GM12874 (cell line): ENCODE data around the gene B3GALT4.

ENCODE experiments used
- TF ChIP-seq, protein P1 (sequence below): IDR thresholded peaks from 2 replicates; pipeline ENCODE4 v1.5.1; 2011; ENCODE audit warnings: low read depth, mild to moderate bottlenecking, control low read depth, low read length, moderate library complexity; ENCODE audit not compliant: insufficient read depth

B3GALT4 gene

GRCh38 chr6:33316603-33317418, 39.9 kb downstream of the B3GALT4 start:
- TF ChIP-seq, protein P1, sequence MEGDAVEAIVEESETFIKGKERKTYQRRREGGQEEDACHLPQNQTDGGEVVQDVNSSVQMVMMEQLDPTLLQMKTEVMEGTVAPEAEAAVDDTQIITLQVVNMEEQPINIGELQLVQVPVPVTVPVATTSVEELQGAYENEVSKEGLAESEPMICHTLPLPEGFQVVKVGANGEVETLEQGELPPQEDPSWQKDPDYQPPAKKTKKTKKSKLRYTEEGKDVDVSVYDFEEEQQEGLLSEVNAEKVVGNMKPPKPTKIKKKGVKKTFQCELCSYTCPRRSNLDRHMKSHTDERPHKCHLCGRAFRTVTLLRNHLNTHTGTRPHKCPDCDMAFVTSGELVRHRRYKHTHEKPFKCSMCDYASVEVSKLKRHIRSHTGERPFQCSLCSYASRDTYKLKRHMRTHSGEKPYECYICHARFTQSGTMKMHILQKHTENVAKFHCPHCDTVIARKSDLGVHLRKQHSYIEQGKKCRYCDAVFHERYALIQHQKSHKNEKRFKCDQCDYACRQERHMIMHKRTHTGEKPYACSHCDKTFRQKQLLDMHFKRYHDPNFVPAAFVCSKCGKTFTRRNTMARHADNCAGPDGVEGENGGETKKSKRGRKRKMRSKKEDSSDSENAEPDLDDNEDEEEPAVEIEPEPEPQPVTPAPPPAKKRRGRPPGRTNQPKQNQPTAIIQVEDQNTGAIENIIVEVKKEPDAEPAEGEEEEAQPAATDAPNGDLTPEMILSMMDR: no peak

- TF ChIP-seq, protein P1: no peak
Measured at GRCh38 chr6:33317419-33317668, 40.4 kb downstream of the B3GALT4 start.

GRCh38 chr6:33317669-33318425, 40.9 kb downstream of the B3GALT4 start, which contains the start of gene ZBTB22:
TSS of gene ZBTB22 (minus strand) at chr6:33317744. CDS start at chr6:33316916, 828 bp downstream.
- TF ChIP-seq, protein P1: no peak

DNA sequence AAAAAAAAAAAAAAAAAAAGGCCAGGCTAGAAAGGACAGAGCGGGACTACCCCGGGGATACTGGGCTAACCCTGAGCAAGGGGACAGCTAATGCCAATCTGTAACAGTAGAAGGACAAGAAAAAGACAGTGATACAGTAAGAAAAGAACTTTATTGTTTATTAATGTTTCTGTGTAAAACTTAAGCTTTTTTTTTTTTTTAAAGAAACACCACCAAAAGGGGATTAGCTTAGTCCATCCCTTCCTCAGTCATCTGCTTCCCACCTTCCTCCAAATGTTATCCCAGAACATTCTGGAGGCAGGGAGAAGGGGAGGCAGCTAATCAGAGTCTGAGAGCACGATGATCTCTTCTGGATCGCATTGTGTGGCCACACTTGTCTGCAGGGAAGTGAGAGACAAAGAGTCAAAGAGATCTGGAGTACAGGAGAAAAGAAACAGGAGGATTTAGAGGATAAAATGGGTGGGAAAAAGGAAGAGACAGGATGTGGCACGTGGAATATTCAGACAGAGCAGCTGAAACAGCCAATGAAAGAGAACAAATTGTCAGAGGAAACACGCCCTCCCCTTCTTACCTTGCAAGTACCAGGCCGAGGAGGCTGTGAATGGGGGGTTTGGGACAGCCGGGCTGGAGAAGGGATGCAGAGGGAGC, 41.6 kb downstream of the B3GALT4 start:
- TF ChIP-seq, protein P1: no peak

- TF ChIP-seq, protein P1: no peak
Measured at GRCh38 chr6:33319939-33320314, 43.0 kb downstream of the B3GALT4 start.

- TF ChIP-seq, protein P1: no peak
Measured at GRCh38 chr6:33320315-33321181, 43.6 kb downstream of the B3GALT4 start.
